AG09319 (cell line): ENCODE results near the gene OR4B1.

Source experiments
- DNase-seq: peaks from one replicate; pipeline ENCODE4 v3.0.0-alpha.2; 2010; ENCODE audit warnings: low read depth; ENCODE audit errors: extremely low read depth
- TF ChIP-seq, protein P1 (sequence below): IDR thresholded peaks from 2 replicates; pipeline ENCODE4 v1.5.1; 2011; ENCODE audit warnings: low read depth, mild to moderate bottlenecking, inconsistent platforms, low read length, moderate library complexity

OR4B1 gene

DNA sequence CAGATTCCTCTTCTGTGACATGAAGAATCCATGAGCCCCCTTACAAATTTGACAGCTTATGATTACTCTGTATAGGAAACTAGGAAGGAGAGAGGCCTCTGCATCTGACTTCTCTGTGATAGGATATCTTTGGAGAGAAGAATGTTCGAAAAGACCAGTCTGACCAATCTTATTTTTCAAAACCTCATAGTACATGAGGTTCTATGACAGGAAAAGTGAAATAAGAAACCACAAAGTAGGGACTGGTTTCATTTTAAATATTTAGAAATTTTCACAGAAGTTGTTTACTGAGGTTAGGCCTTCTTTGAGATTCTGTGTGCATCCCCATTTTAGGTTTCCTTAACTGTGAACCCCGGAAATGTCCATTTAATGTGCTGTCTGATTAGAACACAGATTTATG, 45.0 kb downstream of the OR4B1 start:
- TF ChIP-seq, protein P1, sequence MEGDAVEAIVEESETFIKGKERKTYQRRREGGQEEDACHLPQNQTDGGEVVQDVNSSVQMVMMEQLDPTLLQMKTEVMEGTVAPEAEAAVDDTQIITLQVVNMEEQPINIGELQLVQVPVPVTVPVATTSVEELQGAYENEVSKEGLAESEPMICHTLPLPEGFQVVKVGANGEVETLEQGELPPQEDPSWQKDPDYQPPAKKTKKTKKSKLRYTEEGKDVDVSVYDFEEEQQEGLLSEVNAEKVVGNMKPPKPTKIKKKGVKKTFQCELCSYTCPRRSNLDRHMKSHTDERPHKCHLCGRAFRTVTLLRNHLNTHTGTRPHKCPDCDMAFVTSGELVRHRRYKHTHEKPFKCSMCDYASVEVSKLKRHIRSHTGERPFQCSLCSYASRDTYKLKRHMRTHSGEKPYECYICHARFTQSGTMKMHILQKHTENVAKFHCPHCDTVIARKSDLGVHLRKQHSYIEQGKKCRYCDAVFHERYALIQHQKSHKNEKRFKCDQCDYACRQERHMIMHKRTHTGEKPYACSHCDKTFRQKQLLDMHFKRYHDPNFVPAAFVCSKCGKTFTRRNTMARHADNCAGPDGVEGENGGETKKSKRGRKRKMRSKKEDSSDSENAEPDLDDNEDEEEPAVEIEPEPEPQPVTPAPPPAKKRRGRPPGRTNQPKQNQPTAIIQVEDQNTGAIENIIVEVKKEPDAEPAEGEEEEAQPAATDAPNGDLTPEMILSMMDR: no peak
- no peak for DNase-seq

DNA sequence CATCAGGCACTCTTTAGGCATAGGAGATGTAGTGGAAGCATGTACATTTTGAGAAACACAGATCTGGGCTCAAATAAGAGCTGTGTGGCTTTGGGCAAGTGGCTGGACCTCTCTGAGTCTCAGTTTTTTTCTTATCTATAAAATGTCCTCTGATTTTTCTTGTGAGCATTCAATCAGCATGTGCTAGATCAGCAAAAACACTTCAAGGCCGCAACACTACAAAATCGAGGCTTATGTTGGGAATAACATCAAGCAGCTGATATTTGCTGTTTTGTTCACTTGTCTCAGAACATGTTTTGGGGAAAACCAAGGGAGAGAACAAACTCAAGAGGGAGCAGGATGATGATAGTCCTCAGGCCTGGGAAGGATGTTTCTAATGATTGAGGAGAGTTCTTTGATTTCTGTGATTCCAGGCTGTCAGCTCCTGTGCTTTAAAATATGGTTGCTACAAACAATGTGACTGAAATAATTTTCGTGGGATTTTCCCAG, 46.9 kb downstream of the OR4B1 start, which contains the start of gene OR4X1:
OR4X1 (plus strand) TSS at position 439 of the 489 bp plus-strand sequence; CDS start at position 439, 0 bp downstream.
- DNase-seq: no peak

More for the DNA sequence above, 46.9 kb downstream of the OR4B1 start, which contains the start of gene OR4X1:
- TF ChIP-seq, protein P1: no peak
